Mononuclear cell (primary cell): ENCODE results near the gene ZBTB43. TPM values are rescaled to one million over a fixed set of nuclear protein-coding genes. Genes with fewer than 3 reads are reported as not detected.

Experiments used
- H3K27me3 ChIP-seq: 2 replicates; pipeline ENCODE4 v1.6.0; 2011; ENCODE audit warnings: low read length, control low read depth; ENCODE audit not compliant: insufficient read depth
- H3K4me1 ChIP-seq: 2 replicates; pipeline ENCODE4 v1.5.1; 2011; ENCODE audit warnings: mild to moderate bottlenecking, low read length, control low read depth; ENCODE audit not compliant: insufficient read depth
- H3K4me3 ChIP-seq: 2 replicates; pipeline ENCODE4 v1.5.1; 2011; ENCODE audit warnings: mild to moderate bottlenecking, low read length, moderate library complexity
- H3K9me3 ChIP-seq: 2 replicates; pipeline ENCODE4 v1.5.1; 2011; ENCODE audit warnings: low read depth, mild to moderate bottlenecking, control low read depth, low read length
- total RNA-seq: library from RNA; depleted of rRNA; stranded (reverse); fragments of >200 nt; gene quantifications from one replicate; pipeline ENCODE4 v1.2.3, GENCODE V29; 2012

The ZBTB43 gene
- total RNA-seq, 1 donor = 50.7 TPM

DNA sequence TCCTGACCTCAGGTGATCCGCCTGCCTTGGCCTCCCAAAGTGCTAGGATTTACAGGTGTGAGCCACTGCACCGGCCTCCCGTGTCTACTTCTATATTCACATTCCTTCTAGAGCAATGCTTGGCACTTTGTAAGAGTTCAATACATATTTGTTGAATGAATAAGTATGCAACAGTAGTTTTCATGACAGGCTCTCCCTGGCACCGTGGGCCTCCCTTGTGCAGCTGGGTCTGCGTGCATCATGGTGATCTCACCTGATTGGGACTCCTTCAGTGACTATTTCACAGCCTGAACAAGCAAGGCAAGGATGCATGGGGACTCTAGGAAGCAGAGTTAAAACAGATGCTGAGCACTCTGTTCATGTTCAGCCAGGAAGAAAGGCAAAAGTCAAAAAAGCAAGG is 48.8 kb downstream of the ZBTB43 start:
- H3K4me1 ChIP-seq = no peaks in the 10 kb centered on the region
- no peaks in the 10 kb centered on the region for H3K27me3 ChIP-seq
- H3K9me3 ChIP-seq = no peaks in the 10 kb centered on the region
- H3K4me3 ChIP-seq = no peak overlapping the region

DNA sequence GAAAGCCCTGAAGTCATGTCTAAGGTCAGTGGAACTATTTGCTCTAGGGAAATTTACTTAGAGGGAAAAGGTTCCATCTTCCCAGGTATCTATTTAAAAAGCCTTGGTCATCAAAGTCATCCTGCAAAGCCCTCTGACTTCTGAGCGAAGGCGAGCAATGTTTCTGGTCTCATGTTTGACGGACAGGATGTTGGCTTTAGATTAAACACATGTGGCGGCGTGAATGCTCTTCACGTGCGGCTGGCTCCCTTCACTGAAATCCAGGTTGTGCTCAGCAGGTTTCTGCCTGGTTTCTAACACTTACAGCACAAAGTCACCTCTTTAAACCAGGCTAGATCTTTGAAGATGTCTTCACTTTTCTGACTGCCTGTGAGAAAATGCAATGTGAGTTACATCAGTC is 49.9 kb downstream of the ZBTB43 start:
- Histone ChIP-seq H3K4me3 (no peak overlapping the region), H3K4me1 (peaks cover 5% of the 10 kb centered on the region), H3K9me3 (no peaks in the 10 kb centered on the region), H3K27me3 (no peaks in the 10 kb centered on the region)

DNA sequence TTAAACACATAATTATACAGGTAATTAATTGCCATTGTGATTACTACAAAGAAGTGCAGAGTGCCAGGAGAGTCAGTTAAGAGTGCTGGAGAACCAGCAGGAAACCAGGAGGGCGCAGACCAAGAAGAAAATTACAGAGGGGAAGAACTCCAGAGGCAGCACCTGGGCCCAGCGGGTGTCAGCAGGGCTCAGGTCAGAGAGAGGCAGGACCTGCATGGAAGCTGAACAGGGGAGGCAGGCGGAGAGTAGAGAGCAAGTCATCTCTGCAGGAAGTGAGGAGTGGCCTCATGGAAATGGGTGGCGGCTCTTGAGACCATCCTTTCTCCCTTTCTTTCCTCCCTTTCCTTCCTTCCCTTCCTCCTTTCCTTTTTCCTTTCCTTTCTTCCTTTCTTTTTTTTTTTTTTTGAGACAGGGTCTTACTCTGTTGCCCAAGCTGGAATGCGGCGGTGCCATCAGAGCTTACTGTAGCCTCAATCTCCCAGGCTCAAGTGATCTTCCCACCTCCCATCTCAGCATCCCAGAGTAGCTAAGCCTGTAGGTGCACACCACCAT is 51.6 kb downstream of the ZBTB43 start:
- Histone ChIP-seq H3K4me3 (no peak overlapping the region), H3K4me1 (peaks cover 13% of the 10 kb centered on the region), H3K27me3 (no peaks in the 10 kb centered on the region), H3K9me3 (no peaks in the 10 kb centered on the region)

DNA sequence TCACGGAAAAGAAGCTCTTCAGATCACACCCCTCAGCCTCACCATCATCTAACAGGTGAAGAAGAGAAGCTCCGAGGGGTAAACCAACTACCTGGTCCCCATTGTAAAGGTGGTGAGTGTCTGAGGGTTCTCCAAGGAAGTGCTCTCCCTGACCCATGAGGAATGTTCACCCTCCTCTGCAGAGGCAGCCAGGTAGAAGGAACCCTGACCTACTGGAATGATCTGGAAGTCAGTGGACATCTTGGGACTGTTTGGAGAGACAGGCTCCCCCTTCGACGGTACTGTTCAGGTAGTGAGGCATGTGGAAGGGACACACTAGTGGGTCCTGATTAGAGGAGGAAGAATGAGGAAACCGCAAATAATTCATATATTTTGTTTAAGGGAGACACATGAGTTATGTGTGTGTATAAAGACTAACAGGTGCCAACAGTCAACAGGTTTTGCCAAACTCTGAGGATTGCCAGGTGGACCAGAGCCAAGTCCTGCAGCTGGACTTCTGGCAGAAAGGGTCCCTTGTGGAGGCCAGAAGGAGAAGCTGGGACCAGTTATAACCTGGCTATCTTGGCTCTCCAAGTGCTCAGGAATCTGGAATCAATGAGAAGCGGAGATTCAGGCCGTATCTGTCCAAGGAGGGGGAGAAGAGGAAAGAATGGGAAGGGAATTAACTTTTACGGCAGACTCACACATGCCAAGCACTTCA is 52.6 kb downstream of the ZBTB43 start:
- no peaks in the 10 kb centered on the region for H3K9me3 ChIP-seq
- no peak overlapping the region for H3K4me3 ChIP-seq
- no peaks in the 10 kb centered on the region for H3K27me3 ChIP-seq
- peaks cover 23% of the 10 kb centered on the region for H3K4me1 ChIP-seq

DNA sequence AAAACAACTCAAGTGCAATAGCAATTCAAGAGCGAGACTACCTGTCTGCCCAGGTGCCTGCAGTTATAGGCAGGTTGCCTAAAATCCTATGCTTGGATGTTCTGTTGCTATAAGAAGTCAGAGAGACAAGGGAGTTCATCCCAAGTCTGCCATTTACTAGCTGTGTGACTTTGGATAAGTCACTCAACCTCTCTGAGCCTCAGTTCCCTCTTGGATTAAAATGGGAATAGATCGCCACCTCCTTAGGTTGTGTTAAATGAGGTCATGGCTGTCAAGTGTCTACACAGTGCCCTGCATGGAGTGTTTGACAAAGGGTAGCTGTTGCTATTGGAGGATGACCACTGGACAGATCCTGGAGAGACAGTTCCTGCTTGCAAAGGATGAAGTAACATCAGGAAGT is 54.3 kb downstream of the ZBTB43 start:
- no peak overlapping the region for H3K4me3 ChIP-seq
- H3K9me3 ChIP-seq = no peaks in the 10 kb centered on the region
- peaks cover 40% of the 10 kb centered on the region for H3K4me1 ChIP-seq
- no peaks in the 10 kb centered on the region for H3K27me3 ChIP-seq

DNA sequence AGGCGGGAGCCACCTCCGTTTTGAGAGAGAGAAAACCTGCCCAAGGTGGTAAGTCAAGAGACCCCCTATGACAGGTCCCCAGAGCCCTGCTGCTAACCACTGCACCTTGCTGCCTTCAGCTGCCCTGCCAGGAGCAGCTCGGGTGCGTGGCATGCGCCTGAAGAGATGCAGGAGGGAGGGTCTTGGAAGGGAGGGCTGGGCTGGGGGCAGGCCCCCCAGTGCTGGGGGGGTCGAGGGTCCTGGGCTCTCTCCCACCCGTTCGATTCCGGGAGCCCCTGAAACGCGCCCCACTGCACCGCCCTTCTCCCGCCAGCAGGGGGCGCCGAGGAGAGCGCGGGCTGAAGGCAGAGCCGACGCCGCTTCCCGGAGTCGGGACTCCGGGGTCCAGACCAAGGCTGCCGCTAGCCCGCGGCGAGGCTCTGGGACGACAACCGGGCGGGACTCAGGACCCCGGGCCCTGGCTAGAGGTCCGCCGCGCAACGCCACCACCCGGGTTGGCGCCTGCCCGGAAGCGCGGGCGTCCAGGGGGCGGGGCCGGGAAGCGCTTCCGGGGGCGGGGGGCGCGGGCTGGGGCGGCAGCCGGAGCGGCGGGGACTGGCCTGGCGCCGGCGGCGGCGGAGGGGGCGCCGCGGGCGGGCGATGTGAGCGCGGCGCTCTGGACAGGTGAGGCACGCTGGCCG is 55.4 kb downstream of the ZBTB43 start, which contains the start of gene ZBTB34:
Gene ZBTB34 (plus strand): TSS at position 563 of the 680 bp plus-strand sequence. CDS start 18,761 bp downstream, outside the sequence.
- H3K9me3 ChIP-seq = no peaks in the 10 kb centered on the region
- H3K27me3 ChIP-seq = no peaks in the 10 kb centered on the region
- peaks cover 41% of the 10 kb centered on the region for H3K4me1 ChIP-seq
- peak within 1 kb of the TSS; percentile 73 for H3K4me3 ChIP-seq

DNA sequence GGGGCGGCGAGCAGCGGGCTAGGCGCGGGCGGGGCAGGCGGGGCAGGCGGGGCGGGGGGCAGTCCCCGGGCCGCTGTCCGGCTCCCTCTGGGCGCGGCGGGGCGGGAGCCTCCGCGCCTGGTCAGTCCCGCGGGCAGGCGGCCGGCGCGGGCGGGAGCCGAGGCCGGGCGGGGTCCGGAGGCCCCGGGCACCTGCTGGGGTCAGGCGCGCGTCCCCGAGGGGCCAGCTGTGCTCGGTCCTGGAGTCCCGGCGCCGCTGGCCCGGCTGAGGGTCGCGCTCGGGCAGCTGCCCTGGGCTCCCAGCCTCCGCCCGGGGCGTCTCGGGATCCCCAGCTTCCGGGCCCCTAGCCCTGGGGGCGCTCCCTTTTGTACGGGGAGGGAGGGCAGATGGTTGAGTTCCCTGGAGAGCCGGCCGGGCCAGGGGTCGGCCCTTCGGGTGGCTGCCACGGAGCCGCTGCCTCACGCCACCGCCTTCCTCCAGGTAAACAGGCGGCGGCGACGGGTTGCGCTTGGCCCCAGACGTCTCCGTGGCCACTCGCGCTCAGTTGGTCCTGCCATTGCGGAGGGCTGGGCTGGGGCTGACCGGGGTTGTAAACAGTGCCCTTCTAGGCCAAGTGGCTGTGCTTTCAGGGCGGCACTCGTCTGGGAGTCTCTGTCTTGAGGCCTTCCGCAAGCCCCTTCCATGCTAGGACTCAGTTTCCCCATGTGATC is 56.1 kb downstream of the ZBTB43 start:
- Histone ChIP-seq H3K4me1 (peaks cover 41% of the 10 kb centered on the region), H3K4me3 (peak overlapping the region; percentile 73), H3K9me3 (no peaks in the 10 kb centered on the region), H3K27me3 (no peaks in the 10 kb centered on the region)

DNA sequence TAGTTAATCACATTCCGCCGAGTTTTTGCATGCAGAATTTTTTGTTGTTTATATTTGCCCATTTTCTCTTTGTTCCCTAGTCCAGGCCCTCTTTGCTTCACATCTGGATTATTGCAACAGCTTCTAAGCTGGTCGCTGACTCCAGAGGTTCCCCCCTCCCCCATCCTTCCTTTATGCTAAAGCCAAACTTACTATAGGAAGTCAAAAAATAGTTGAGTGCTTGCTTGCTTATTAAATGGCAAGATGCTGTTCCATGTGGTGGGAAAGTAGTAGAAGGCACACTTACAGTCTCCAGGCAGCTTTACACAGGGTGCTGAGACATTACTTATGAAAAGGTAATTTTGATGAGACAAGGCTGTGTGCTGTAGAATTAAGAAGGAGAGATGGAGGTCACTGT is 56.9 kb downstream of the ZBTB43 start:
- Histone ChIP-seq H3K4me1 (peaks cover 41% of the 10 kb centered on the region), H3K27me3 (no peaks in the 10 kb centered on the region), H3K4me3 (peak overlapping the region; percentile 73), H3K9me3 (no peaks in the 10 kb centered on the region)

DNA sequence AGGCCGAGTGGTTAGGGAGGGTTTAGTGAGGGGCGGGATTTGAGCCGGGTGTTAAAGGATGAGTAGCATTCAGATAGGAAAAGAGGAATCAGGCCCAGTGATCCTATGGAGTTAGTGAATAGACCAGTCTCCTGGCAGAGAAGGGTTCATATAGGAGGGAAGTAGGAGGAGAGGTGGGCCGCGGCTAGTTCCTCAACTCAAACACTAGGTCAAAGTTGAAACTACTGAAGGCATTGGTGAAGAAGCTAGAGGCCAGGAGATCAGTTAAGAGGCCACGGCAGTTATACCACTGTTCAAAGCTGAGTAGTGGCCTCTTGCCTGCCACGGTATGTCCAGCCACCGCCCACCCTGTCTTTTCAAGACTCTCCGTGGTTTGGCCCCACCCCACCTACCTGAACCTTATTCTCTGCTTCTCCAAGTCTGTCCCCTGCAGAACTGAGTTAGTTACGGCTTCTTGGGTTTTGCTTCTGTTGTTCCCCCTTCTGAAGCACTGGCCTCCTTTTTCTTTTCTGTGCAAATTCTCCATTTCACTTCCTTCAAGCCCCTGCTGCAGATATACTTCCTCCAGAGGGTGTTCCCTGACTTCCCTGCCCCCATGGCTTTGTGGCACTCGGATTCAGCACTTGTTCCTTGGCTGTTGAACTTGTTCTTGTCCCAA is 57.4 kb downstream of the ZBTB43 start:
- H3K9me3 ChIP-seq = no peaks in the 10 kb centered on the region
- no peaks in the 10 kb centered on the region for H3K27me3 ChIP-seq
- peaks cover 41% of the 10 kb centered on the region for H3K4me1 ChIP-seq
- peak overlapping the region; percentile 73 for H3K4me3 ChIP-seq

DNA sequence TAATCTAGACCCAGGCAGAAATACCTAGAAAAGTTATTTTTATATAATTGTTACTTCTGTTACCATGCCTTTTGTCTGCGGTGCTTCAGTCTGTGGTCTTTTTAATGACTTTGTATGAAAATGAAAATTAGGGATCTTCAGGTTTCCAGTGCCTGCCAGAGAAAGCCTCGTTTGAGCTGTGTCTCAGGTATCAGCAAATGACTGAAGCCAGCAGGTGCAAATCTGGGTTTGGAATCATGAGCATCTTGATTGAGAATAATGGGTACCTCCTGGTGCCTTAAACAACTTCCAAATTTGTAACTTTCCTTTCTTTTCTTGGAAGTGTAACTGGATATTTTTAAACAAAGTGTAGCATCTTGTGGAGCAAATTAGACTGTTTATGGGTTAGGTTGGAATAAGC is 59.9 kb downstream of the ZBTB43 start:
- H3K9me3 ChIP-seq = no peaks in the 10 kb centered on the region
- H3K4me1 ChIP-seq = peaks cover 45% of the 10 kb centered on the region
- H3K4me3 ChIP-seq = no peak overlapping the region
- H3K27me3 ChIP-seq = no peaks in the 10 kb centered on the region

DNA sequence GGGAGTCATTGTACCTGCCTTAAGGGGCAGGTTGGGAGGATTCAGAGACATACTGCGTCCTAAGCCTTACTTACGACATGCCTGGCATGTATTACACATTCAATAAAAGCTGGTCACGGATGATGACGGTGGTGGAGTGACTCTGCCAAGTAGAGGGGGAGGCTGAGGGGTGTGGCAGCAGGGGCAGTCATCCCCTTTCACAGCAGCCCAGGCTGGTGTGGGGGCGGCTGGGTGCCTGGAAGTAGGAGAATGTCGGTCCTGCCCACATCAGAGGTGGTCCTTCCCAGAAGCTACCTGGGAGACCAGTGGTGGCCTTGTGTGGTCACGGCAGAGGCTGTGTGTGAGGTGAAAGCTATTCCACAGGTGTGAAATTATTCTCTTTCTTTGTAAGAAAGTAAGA is 64.5 kb downstream of the ZBTB43 start:
- Histone ChIP-seq H3K4me3 (no peak overlapping the region), H3K9me3 (no peaks in the 10 kb centered on the region), H3K4me1 (peaks cover 10% of the 10 kb centered on the region), H3K27me3 (no peaks in the 10 kb centered on the region)

DNA sequence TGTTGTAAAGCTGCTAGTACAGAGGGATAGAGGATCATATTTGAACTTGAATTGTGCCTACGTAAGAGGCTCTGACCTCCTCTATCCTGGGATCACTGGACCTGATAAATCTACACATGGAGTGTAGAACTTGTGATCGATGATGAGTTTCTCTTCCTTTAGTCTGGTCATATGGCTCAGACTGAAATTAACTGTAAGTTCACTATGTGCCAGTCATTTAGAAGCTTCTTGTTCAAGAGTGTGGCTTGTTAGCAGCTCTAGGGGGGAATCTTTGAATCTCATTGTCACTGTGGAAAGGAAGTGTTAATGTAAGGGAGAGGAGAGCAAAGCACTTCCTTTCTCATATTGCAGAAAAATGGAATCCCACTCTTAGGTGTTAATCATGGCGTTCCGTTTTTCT is 67.7 kb downstream of the ZBTB43 start:
- H3K27me3 ChIP-seq = no peaks in the 10 kb centered on the region
- H3K4me1 ChIP-seq = peaks cover 12% of the 10 kb centered on the region
- H3K9me3 ChIP-seq = no peaks in the 10 kb centered on the region
- no peak overlapping the region for H3K4me3 ChIP-seq

DNA sequence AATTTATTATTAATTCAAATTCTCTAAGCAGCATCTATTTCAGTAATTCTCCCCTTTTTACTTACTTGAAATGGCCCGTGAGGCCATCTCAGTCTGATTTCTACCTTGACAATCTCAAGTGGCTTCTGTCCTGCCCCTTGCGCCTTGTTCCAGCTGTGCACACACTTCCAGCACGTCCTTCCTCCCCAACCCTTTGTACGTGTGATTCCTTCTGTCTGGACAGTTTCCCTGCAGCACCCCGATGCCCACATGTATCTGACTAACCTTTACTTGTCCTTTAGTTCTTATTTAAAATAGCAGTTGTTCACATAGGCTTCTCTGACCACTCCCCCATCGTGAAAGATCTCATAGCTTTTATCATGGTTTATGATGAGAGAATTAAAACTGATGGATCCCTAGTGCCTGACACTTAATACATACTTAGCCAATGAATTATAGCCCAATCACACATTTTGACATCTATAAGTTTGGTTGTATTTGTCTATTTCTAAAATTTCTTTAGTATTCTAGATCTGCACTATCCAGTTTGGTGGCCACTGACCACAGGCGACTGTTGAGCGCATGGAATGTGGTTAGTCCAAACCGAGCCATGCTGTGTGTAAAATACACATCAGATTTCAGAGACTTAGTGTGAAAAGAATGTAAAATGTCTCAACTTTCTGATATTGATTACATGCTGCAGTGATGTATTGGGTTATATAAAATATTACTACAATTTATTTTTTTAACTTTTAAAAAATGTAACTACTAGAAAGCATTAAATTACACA is 69.9 kb downstream of the ZBTB43 start:
- no peaks in the 10 kb centered on the region for H3K27me3 ChIP-seq
- no peaks in the 10 kb centered on the region for H3K9me3 ChIP-seq
- no peak overlapping the region for H3K4me3 ChIP-seq
- H3K4me1 ChIP-seq = peaks cover 6% of the 10 kb centered on the region

DNA sequence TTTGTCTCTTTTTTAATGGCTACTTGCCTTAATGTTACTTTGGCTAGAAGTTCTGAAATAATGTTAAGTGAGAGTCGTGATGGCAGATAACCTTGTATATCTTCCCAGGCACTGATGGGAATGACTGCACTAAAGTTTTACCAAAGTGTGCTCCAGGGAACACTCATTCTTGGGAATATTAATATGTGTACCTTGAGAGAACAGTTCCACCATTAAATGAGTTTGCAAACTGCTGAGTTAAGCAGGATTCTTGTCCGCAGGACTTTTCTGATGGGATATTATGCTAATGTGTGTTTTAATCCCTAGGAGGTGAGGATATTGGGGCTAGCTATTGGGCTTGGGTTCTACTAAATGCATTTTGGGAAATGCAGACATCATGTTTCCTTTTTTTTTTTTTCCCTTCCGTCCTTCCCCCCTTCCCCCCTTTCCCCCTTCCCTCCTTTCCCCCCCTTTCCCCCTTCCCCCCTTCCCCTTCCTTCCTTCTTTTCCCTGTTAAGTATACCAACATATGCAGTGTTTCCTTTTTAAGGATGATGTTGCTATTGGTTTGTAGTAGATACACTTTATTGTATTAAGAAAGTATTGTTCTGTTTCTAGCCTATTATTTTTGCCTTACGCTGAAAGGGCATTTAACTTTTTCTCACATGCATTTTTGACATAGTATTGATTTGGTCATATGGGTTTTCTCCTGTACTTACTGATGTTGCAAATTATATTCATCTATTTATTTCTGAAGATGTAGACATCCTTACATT is 71.1 kb downstream of the ZBTB43 start:
- Histone ChIP-seq H3K4me3 (no peak overlapping the region), H3K27me3 (no peaks in the 10 kb centered on the region), H3K9me3 (no peaks in the 10 kb centered on the region), H3K4me1 (peaks cover 6% of the 10 kb centered on the region)
